GM12874 (cell line): ENCODE data around the gene MANSC1.

Source experiments
- TF ChIP-seq, protein P1 (sequence below): IDR thresholded peaks from 2 replicates; pipeline ENCODE4 v1.5.1; 2011; ENCODE audit warnings: low read depth, mild to moderate bottlenecking, control low read depth, low read length, moderate library complexity; ENCODE audit not compliant: insufficient read depth

MANSC1 gene

DNA sequence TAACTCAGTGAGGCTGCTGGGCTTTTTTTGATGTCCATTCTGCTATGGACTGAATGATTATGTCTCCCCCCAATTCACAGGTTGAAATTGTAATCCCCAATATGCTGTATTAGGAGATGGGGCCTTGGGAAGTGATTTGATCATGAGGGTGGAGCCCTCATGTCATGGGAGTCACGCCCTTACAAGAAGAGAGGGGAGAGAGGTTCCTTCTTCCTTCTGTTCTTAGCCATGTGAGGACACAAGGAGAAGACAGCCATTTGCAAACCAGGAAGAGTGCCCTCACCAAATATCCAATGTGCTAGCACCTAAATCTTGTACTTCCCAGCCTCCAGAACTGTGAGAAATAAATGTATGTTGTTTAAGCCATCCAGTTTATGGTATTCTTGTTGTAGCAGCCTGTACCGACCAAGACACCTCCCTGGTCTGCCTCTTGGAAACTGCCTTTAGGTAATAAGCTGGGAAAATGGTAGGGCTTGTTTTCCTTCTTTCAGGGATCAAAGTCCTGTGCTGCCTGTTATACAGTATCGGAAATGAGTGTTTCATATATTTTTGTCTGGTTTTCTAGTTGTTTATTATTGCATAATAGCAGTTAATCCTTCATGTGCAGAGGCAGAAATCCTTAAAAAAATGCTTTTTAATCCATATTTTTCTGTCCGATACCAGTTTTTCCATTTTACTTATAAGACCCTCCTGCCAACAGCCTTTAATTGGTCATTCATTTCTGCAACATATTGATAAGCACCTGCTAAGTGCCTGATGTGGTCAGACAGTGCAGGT lies 23.1 kb upstream of the MANSC1 start:
- TF ChIP-seq, protein P1, sequence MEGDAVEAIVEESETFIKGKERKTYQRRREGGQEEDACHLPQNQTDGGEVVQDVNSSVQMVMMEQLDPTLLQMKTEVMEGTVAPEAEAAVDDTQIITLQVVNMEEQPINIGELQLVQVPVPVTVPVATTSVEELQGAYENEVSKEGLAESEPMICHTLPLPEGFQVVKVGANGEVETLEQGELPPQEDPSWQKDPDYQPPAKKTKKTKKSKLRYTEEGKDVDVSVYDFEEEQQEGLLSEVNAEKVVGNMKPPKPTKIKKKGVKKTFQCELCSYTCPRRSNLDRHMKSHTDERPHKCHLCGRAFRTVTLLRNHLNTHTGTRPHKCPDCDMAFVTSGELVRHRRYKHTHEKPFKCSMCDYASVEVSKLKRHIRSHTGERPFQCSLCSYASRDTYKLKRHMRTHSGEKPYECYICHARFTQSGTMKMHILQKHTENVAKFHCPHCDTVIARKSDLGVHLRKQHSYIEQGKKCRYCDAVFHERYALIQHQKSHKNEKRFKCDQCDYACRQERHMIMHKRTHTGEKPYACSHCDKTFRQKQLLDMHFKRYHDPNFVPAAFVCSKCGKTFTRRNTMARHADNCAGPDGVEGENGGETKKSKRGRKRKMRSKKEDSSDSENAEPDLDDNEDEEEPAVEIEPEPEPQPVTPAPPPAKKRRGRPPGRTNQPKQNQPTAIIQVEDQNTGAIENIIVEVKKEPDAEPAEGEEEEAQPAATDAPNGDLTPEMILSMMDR: no peak

DNA sequence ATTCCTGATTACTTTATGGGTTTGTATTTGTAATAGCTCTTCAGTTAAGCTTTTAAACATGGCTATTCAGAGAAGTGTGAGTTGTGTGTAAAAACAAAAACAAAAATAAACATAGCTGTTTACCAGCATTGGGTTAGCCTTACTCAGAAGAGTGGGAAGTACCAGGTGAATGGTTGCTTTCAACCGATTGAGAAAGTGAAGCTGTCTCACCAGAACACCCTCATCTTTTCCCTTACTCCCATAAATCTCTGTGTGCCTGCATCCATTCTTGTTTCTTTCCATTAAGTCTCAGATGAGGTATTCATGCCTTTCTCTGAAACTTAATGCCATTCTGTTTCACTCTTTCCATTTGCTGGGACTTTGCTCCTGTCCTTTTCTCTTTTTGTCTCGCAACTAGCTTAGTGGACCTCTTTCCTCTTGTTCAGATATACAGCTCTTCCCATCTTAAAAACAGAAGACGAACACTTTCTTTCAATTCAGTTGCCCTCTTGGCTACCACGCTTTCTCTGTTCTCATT lies 17.5 kb upstream of the MANSC1 start:
- TF ChIP-seq, protein P1: no peak

DNA sequence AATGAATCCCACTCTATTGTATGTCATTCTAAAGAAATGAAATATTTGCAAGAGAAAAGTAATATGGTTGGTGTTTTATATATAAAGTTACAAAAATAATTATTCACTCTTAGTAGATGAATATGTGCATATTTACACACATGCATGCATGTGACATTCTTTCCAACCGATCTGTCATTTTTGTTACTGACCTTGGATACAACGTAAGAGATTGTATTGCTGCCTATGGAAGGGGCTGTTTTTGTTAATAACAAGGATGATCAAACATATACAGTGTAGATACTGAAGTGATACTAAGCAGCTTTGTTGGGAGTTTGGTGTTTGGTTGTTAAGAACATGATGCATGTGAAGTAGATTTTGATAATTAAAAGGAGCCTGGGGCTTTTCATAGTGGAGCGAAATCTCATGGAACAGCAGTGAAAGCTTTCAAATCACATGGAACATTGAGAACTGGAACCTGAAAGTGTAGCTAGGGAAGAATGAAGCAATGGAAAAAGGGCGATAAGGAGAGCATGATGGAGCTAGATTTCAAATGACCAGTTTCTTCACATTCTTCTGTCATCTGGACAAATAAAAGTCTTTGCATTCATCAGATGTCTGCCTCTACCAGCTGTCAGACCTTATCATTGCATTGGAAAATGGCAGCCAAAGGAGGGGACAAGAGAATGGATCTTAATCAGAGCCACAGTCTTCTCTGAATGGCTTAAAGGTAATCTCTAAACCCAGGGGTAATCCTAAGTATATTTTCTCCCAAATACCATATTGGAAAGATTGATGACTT lies 16.8 kb upstream of the MANSC1 start:
- TF ChIP-seq, protein P1: no peak

DNA sequence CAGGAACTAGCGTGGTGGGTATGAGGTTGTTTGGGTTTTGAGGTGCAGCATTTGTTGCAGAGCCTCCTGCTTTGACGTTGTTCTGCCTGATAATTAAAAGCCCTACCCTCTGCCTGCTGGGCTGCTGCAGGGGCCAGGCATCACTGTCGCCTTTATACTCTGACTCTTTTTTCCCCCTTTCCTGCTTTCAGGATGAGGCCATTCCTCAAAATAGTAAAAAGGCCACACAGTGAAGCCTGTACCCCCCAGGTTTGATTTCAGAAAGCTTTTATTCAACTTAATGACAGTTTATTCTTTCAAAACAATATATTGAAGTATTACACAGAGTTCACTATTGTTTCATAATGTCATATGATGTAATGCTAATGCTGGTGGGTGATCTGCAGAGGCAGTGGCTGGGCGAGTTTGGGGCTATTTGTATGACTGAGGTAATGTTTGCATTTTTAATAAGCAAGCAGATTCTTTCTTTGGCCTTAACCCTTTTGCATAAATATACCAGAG lies 15.9 kb upstream of the MANSC1 start:
- TF ChIP-seq, protein P1: no peak

DNA sequence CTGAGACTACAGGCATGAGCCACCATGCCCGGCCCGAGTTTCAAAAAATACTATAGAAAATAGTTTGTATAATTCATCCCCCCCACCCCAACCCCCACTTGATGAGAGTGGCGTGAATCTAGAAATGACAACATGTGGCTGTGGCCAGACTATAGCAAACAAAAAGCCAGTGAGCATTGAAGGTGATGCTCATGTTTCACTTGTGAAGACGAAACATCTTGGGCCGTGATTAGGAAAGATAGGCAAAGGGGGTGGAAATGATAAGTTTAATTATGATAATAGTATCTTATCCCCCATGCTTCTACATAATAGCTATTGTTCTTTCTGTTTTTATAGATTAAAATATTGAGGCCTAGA lies 15.4 kb upstream of the MANSC1 start:
- TF ChIP-seq, protein P1: no peak

DNA sequence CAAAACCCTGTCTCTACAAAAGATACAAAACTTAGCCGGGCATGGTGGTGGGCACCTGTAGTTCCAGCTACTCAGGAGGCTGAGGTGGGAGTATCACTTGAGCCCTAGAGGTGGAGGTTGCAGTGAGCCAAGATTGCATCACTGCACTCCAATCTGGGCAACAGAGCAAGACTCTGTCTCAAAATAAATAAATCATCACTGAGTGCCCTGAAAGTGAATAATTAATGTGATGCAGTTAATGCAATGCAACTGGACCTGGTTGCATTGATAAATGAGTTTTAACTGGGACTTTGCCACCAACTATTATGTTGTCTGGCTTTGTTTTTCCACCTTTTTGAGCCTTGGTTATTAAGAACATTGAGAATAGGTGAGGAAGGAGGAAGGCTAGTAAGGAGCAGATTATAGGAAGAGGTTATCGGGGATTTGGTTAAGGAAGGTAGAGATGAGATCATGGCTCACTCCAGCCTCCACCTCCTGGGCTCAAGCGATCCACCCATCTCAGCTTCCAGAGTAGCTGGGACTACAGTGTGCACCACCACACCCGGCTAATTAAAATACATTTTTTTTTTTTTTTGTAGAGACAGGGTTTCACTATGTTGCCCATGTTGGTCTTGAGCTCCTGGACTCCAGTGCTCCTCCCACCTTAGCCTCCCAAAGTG lies 14.9 kb upstream of the MANSC1 start:
- TF ChIP-seq, protein P1: no peak

DNA sequence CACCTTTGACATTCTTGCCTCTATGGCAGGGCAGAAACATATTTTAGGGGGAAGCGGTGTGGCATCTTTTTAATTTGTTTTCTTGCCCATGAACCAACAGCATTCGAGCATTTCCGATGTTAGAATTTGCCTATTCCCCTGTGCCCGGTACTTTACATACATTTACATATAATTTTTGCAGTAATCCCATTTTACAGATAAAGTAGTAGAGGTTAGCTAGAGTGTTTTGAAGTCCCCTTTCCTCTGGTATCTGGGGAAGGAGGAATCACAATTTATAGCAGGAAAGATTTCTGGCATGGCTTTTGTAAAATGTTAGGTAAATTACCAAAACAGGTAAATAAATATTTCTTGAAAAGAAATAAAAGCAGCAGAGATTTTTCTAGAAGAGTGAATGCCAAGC lies 8.5 kb upstream of the MANSC1 start:
- TF ChIP-seq, protein P1: no peak
